Measurements from ENCODE around the gene ARRB1. TPM values are rescaled to one million over a fixed set of nuclear protein-coding genes. Genes with fewer than 3 reads are reported as not detected.

The ARRB1 gene
- total RNA-seq, 1 experiment from 2014 or later = 17.2 TPM

GRCh38 chr11:75214843-75215242, 136.6 kb downstream of the ARRB1 start:
- no peak for DNase-seq
- Histone ChIP-seq H3K36me3 (no peaks in the 10 kb centered on the region), H3K9me3 (no peaks in the 10 kb centered on the region), H3K27me3 (no peaks in the 10 kb centered on the region; the same call in 1 of the 2 replicates), H3K4me3 (no peak overlapping the region)

GRCh38 chr11:75214411-75214821, 137.0 kb downstream of the ARRB1 start:
- Histone ChIP-seq H3K9me3 (no peaks in the 10 kb centered on the region), H3K27me3 (no peaks in the 10 kb centered on the region; the same call in 1 of the 2 replicates), H3K36me3 (no peaks in the 10 kb centered on the region), H3K4me3 (no peak overlapping the region)
- DNase-seq = peak; percentile 69

Other genes with a start within 250 kb of the ARRB1 start
- gene SLCO2B1, start 200.6 kb downstream of the ARRB1 start, total RNA-seq (2014; rRNA removed; shearing (Covaris generic); ENCODE audit: low replicate concordance) = not detected in 2 replicates
- not detected in 2 replicates for gene TPBGL, start 110.9 kb downstream of the ARRB1 start, total RNA-seq (2014; rRNA removed; shearing (Covaris generic); ENCODE audit: low replicate concordance)
- gene RPS3, start 47.9 kb upstream of the ARRB1 start, total RNA-seq (2014; rRNA removed; shearing (Covaris generic); ENCODE audit: low replicate concordance) = 2,205 and 3,444 TPM in 2 replicates
- gene KLHL35, start 81.5 kb upstream of the ARRB1 start, total RNA-seq (2014; rRNA removed; shearing (Covaris generic); ENCODE audit: low replicate concordance) = 0.12 and 3.9 TPM in 2 replicates
- gene GDPD5, start 174.3 kb upstream of the ARRB1 start, total RNA-seq (2014; rRNA removed; shearing (Covaris generic); ENCODE audit: low replicate concordance) = 15.2 and 16.2 TPM in 2 replicates
- gene SERPINH1, start 210.6 kb upstream of the ARRB1 start, total RNA-seq (2014; rRNA removed; shearing (Covaris generic); ENCODE audit: low replicate concordance) = 1,157 and 1,275 TPM in 2 replicates

Data from MG63 (cell line).